COR-L47 (cell line): Measurements from ENCODE around the gene CFAP107.

Experiments used
- DNase-seq: peaks from one replicate; lab custom pipeline; 2025; lab: John Stamatoyannopoulos, UW

Gene CFAP107

GRCh38 chr1:12741946-12742345 is 4.1 kb upstream of the CFAP107 start:
- DNase-seq: no peak

GRCh38 chr1:12745126-12745991 is 641 bp upstream of the CFAP107 start:
- no peak for DNase-seq

- no peak for DNase-seq
Observed at GRCh38 chr1:12748778-12749355, 2.9 kb downstream of the CFAP107 start.

GRCh38 chr1:12754738-12755137 is 8.7 kb downstream of the CFAP107 start:
- DNase-seq: no peak

- DNase-seq: no peak
Observed at GRCh38 chr1:12756273-12756672, 10.3 kb downstream of the CFAP107 start.

- DNase-seq: no peak
Observed at GRCh38 chr1:12756768-12757413, 10.9 kb downstream of the CFAP107 start.

- DNase-seq: no peak
Observed at GRCh38 chr1:12757836-12758235, 11.8 kb downstream of the CFAP107 start.

- DNase-seq: no peak
Observed at GRCh38 chr1:12760256-12760795, 14.3 kb downstream of the CFAP107 start.

- no peak for DNase-seq
Observed at GRCh38 chr1:12761781-12762180, 15.8 kb downstream of the CFAP107 start.

- DNase-seq: no peak
Observed at GRCh38 chr1:12762766-12763165, 16.8 kb downstream of the CFAP107 start.

GRCh38 chr1:12763479-12763878 is 17.5 kb downstream of the CFAP107 start:
- no peak for DNase-seq

- DNase-seq: no peak
Observed at GRCh38 chr1:12764016-12764415, 18.0 kb downstream of the CFAP107 start.

GRCh38 chr1:12769031-12769430 is 23.0 kb downstream of the CFAP107 start:
- no peak for DNase-seq

- DNase-seq: no peak
Observed at GRCh38 chr1:12769976-12770505, 24.0 kb downstream of the CFAP107 start.

GRCh38 chr1:12770620-12771019 is 24.6 kb downstream of the CFAP107 start:
- DNase-seq: no peak

GRCh38 chr1:12771186-12771585 is 25.2 kb downstream of the CFAP107 start:
- no peak for DNase-seq

GRCh38 chr1:12772520-12772919 is 26.5 kb downstream of the CFAP107 start:
- no peak for DNase-seq

- no peak for DNase-seq
Observed at GRCh38 chr1:12773438-12773837, 27.4 kb downstream of the CFAP107 start, which contains the start of gene PRAMEF12. TSS of gene PRAMEF12 (plus strand) at chr1:12773738. CDS start at chr1:12774868, 1,130 bp downstream.

- DNase-seq: no peak
Observed at GRCh38 chr1:12774801-12775345, 28.9 kb downstream of the CFAP107 start.

- DNase-seq: no peak
Observed at GRCh38 chr1:12775443-12775842, 29.4 kb downstream of the CFAP107 start.

- DNase-seq: no peak
Observed at GRCh38 chr1:12776801-12777557, 31.0 kb downstream of the CFAP107 start.
